HEK293 (cell line): ENCODE results near the gene SALL1.

Experiments
- BCL11A ChIP-seq: fragments of 450-650 bp; formaldehyde crosslinking; IDR thresholded peaks from 2 replicates; pipeline ENCODE4 v1.5.1; 2016; ENCODE audit warnings: low read depth, missing biosample characterization, missing genetic modification characterization
- GLIS1 ChIP-seq: fragments of 450-650 bp; formaldehyde crosslinking; IDR thresholded peaks from 2 replicates; pipeline ENCODE4 v1.5.1; 2016; ENCODE audit warnings: missing biosample characterization, missing genetic modification characterization
- HOXA7 ChIP-seq: sonication (generic); formaldehyde crosslinking; IDR thresholded peaks from 2 replicates; pipeline ENCODE4 v1.8.1; 2022; ENCODE audit warnings: missing genetic modification reagents, borderline replicate concordance
- PRDM1 ChIP-seq: fragments of 450-650 bp; formaldehyde crosslinking; IDR thresholded peaks from 2 replicates; pipeline ENCODE4; 2016; ENCODE audit warnings: missing biosample characterization, missing genetic modification characterization
- SALL2 ChIP-seq: fragments of 450-650 bp; formaldehyde crosslinking; IDR thresholded peaks from 2 replicates; pipeline ENCODE4 v1.5.0; 2017; ENCODE audit warnings: missing biosample characterization, mild to moderate bottlenecking, missing genetic modification characterization, borderline replicate concordance
- SCRT1 ChIP-seq: fragments of 450-650 bp; formaldehyde crosslinking; IDR thresholded peaks from 2 replicates; pipeline ENCODE4 v1.5.1; 2016; ENCODE audit warnings: missing biosample characterization, missing genetic modification characterization, borderline replicate concordance
- TRIM28 ChIP-seq: IDR thresholded peaks from 2 replicates; pipeline ENCODE4 v1.6.1; 2011; ENCODE audit warnings: low read length, control low read depth, borderline replicate concordance
- ZBTB8A ChIP-seq: fragments of 450-650 bp; formaldehyde crosslinking; IDR thresholded peaks from 2 replicates; pipeline ENCODE4 v1.5.1; 2016; ENCODE audit warnings: missing biosample characterization, missing genetic modification characterization
- ZFP3 ChIP-seq: fragments of 450-650 bp; formaldehyde crosslinking; IDR thresholded peaks from 2 replicates; pipeline ENCODE4 v1.5.1; 2016; ENCODE audit warnings: low read depth, missing biosample characterization, missing genetic modification characterization
- ZFP37 ChIP-seq: fragments of 450-650 bp; formaldehyde crosslinking; IDR thresholded peaks from 2 replicates; pipeline ENCODE4 v1.5.1; 2016; ENCODE audit warnings: missing biosample characterization, missing genetic modification characterization
- ZNF140 ChIP-seq: fragments of 450-650 bp; formaldehyde crosslinking; IDR thresholded peaks from 2 replicates; pipeline ENCODE4 v1.5.1; 2016; ENCODE audit warnings: missing biosample characterization, missing genetic modification characterization
- ZNF2 ChIP-seq: fragments of 450-650 bp; formaldehyde crosslinking; IDR thresholded peaks from 2 replicates; pipeline ENCODE4 v1.5.1; 2016; ENCODE audit warnings: missing biosample characterization, missing genetic modification characterization
- ZNF248 ChIP-seq: fragments of 450-650 bp; formaldehyde crosslinking; IDR thresholded peaks from 2 replicates; pipeline ENCODE4 v1.5.1; 2017; ENCODE audit warnings: missing biosample characterization, missing genetic modification characterization
- ZNF596 ChIP-seq: fragments of 450-650 bp; IDR thresholded peaks from 2 replicates; pipeline ENCODE4 v1.5.0; 2018; ENCODE audit warnings: missing biosample characterization, mild to moderate bottlenecking, missing genetic modification characterization, moderate library complexity
- ZNF600 ChIP-seq: fragments of 450-650 bp; formaldehyde crosslinking; IDR thresholded peaks from 2 replicates; pipeline ENCODE4 v1.5.1; 2016; ENCODE audit warnings: missing biosample characterization, missing genetic modification characterization
- ZNF670 ChIP-seq: fragments of 450-650 bp; formaldehyde crosslinking; IDR thresholded peaks from 2 replicates; pipeline ENCODE4 v1.5.1; 2016; ENCODE audit warnings: missing biosample characterization, missing genetic modification characterization, low read depth
- ZNF76 ChIP-seq: fragments of 450-650 bp; formaldehyde crosslinking; IDR thresholded peaks from 2 replicates; pipeline ENCODE4; 2016; ENCODE audit warnings: low read depth, missing biosample characterization, missing genetic modification characterization, borderline replicate concordance
- ZNF843 ChIP-seq: fragments of 450-650 bp; formaldehyde crosslinking; IDR thresholded peaks from 2 replicates; pipeline ENCODE4 v1.5.1; 2016; ENCODE audit warnings: missing biosample characterization, missing genetic modification characterization
- ZSCAN30 ChIP-seq: fragments of 450-650 bp; IDR thresholded peaks from 2 replicates; pipeline ENCODE4 v1.5.1; 2018; ENCODE audit warnings: missing biosample characterization, mild to moderate bottlenecking, missing genetic modification characterization, moderate library complexity
- TF ChIP-seq, protein P1 (sequence below): fragments of 450-650 bp; formaldehyde crosslinking; IDR thresholded peaks from 2 replicates; pipeline ENCODE4 v1.5.1; 2017; ENCODE audit warnings: missing biosample characterization, mild to moderate bottlenecking, missing genetic modification characterization, moderate library complexity
- TF ChIP-seq, protein P2 (sequence below): fragments of 450-650 bp; formaldehyde crosslinking; optimal IDR thresholded peaks from 2 replicates; pipeline ENCODE3; 2016; ENCODE audit warnings: missing biosample characterization, mild to moderate bottlenecking, missing genetic modification characterization
- TF ChIP-seq, protein P3 (sequence below): fragments of 450-650 bp; formaldehyde crosslinking; IDR thresholded peaks from 2 replicates; pipeline ENCODE4 v1.5.0; 2017; ENCODE audit warnings: missing biosample characterization, missing genetic modification characterization, borderline replicate concordance
- TF ChIP-seq, protein P4 (sequence below): fragments of 450-650 bp; formaldehyde crosslinking; IDR thresholded peaks from 2 replicates; pipeline ENCODE4 v1.5.1; 2016; ENCODE audit warnings: missing biosample characterization, missing genetic modification characterization
- TF ChIP-seq, protein P5 (sequence below): fragments of 450-650 bp; formaldehyde crosslinking; IDR thresholded peaks from 2 replicates; pipeline ENCODE4 v1.5.1; 2016; ENCODE audit warnings: missing biosample characterization, missing genetic modification characterization
- TF ChIP-seq, protein P6 (sequence below): fragments of 450-650 bp; formaldehyde crosslinking; IDR thresholded peaks from 2 replicates; pipeline ENCODE4 v1.5.1; 2016; ENCODE audit warnings: missing biosample characterization, missing genetic modification characterization
- TF ChIP-seq, protein P7 (sequence below): fragments of 450-650 bp; formaldehyde crosslinking; IDR thresholded peaks from 2 replicates; pipeline ENCODE4 v1.5.1; 2016; ENCODE audit warnings: missing biosample characterization, missing genetic modification characterization

Gene SALL1

DNA sequence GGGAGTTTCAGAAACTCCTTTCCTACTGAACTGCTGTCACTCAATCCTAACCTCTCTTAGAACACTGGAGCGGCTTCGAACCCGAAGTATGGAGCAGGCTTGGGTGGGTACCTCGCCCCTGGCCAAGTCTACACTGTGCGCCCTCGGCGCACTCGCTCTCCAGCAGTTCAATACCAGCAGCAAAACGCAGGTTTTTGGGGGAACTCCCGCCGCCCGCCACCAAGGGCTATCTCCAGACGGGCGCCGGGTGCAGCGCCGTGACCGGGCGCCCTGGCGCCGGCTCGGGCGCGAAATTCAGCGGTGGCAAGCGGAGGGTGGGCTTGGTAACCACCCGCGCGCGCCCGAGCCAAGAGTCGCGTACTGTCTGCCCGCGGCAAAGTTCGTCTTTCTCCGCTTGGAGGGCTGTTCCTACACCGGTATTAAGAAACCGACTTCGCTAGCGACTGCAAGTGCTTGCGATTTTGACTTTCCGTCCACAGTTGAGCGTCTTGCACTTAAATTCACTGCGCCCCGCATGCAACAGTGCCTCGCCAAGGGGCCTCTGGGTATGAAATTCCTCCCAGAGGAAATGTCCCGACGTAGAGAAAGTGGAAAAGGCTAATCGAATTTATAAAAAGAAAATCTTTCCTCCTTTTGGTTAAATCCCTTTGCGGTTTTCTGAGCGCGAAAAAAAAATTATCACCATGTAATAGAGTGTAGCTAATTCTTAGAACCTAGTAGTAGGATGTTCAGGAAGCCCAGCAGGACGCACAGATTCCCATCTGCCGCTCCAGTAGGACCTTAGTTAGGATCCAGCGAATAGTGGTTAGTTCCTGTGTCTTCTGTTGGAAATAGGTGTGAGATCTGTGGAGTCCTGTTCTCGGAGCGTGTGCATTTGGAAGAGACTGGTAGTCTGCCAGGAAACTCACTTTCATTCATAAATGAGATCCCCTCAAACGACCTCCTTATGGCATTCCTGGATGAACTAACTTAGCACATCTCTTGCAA, 5.0 kb upstream of the SALL1 start (continued):
- TF ChIP-seq, protein P1, sequence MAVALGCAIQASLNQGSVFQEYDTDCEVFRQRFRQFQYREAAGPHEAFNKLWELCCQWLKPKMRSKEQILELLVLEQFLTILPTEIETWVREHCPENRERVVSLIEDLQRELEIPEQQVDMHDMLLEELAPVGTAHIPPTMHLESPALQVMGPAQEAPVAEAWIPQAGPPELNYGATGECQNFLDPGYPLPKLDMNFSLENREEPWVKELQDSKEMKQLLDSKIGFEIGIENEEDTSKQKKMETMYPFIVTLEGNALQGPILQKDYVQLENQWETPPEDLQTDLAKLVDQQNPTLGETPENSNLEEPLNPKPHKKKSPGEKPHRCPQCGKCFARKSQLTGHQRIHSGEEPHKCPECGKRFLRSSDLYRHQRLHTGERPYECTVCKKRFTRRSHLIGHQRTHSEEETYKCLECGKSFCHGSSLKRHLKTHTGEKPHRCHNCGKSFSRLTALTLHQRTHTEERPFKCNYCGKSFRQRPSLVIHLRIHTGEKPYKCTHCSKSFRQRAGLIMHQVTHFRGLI = peak; percentile 44; the same call in 1 of the 2 replicates
- TF ChIP-seq TRIM28 = peak; percentile 47; the same call in 1 of the 2 replicates
- TF ChIP-seq ZNF2 (tag by site-specific recombination) = no peak
- TF ChIP-seq ZNF596 (tag by site-specific recombination) = no peak
- peak; percentile 82 for TF ChIP-seq PRDM1
- no peak for TF ChIP-seq ZSCAN30 (tag by site-specific recombination)
- TF ChIP-seq, protein P2, sequence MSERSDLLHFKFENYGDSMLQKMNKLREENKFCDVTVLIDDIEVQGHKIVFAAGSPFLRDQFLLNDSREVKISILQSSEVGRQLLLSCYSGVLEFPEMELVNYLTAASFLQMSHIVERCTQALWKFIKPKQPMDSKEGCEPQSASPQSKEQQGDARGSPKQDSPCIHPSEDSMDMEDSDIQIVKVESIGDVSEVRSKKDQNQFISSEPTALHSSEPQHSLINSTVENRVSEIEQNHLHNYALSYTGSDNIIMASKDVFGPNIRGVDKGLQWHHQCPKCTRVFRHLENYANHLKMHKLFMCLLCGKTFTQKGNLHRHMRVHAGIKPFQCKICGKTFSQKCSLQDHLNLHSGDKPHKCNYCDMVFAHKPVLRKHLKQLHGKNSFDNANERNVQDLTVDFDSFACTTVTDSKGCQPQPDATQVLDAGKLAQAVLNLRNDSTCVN (tag by site-specific recombination) = peak; percentile 55
- TF ChIP-seq ZFP37 (tag by site-specific recombination) = no peak
- no peak for TF ChIP-seq HOXA7
- no peak for TF ChIP-seq ZNF140 (tag by site-specific recombination)
- no peak for TF ChIP-seq ZFP3 (tag by site-specific recombination)
- no peak for TF ChIP-seq SCRT1 (tag by site-specific recombination)
- no peak for TF ChIP-seq ZNF670
- TF ChIP-seq, protein P3, sequence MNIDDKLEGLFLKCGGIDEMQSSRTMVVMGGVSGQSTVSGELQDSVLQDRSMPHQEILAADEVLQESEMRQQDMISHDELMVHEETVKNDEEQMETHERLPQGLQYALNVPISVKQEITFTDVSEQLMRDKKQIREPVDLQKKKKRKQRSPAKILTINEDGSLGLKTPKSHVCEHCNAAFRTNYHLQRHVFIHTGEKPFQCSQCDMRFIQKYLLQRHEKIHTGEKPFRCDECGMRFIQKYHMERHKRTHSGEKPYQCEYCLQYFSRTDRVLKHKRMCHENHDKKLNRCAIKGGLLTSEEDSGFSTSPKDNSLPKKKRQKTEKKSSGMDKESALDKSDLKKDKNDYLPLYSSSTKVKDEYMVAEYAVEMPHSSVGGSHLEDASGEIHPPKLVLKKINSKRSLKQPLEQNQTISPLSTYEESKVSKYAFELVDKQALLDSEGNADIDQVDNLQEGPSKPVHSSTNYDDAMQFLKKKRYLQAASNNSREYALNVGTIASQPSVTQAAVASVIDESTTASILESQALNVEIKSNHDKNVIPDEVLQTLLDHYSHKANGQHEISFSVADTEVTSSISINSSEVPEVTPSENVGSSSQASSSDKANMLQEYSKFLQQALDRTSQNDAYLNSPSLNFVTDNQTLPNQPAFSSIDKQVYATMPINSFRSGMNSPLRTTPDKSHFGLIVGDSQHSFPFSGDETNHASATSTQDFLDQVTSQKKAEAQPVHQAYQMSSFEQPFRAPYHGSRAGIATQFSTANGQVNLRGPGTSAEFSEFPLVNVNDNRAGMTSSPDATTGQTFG (tag by site-specific recombination) = no peak
- TF ChIP-seq, protein P4, sequence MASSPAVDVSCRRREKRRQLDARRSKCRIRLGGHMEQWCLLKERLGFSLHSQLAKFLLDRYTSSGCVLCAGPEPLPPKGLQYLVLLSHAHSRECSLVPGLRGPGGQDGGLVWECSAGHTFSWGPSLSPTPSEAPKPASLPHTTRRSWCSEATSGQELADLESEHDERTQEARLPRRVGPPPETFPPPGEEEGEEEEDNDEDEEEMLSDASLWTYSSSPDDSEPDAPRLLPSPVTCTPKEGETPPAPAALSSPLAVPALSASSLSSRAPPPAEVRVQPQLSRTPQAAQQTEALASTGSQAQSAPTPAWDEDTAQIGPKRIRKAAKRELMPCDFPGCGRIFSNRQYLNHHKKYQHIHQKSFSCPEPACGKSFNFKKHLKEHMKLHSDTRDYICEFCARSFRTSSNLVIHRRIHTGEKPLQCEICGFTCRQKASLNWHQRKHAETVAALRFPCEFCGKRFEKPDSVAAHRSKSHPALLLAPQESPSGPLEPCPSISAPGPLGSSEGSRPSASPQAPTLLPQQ (tag by site-specific recombination) = no peak
- peak; percentile 77 for TF ChIP-seq ZBTB8A (tag by site-specific recombination)
- TF ChIP-seq ZNF600 = no peak
- TF ChIP-seq, protein P5, sequence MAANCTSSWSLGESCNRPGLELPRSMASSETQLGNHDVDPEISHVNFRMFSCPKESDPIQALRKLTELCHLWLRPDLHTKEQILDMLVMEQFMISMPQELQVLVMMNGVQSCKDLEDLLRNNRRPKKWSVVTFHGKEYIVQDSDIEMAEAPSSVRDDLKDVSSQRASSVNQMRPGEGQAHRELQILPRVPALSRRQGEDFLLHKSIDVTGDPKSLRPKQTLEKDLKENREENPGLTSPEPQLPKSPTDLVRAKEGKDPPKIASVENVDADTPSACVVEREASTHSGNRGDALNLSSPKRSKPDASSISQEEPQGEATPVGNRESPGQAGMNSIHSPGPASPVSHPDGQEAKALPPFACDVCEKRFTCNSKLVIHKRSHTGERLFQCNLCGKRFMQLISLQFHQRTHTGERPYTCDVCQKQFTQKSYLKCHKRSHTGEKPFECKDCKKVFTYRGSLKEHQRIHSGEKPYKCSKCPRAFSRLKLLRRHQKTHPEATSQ (tag by site-specific recombination) = no peak
- TF ChIP-seq, protein P6, sequence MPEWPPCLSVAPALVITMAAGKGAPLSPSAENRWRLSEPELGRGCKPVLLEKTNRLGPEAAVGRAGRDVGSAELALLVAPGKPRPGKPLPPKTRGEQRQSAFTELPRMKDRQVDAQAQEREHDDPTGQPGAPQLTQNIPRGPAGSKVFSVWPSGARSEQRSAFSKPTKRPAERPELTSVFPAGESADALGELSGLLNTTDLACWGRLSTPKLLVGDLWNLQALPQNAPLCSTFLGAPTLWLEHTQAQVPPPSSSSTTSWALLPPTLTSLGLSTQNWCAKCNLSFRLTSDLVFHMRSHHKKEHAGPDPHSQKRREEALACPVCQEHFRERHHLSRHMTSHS (tag by site-specific recombination) = no peak
- no peak for TF ChIP-seq GLIS1
- TF ChIP-seq ZNF76 = 0 out of 2 replicates have a peak, but pooled peaks have one; percentile 36
- TF ChIP-seq SALL2 (tag by site-specific recombination) = no peak
- TF ChIP-seq ZNF843 (tag by site-specific recombination) = no peak
- TF ChIP-seq BCL11A (tag by site-specific recombination) = no peak
- TF ChIP-seq, protein P7, sequence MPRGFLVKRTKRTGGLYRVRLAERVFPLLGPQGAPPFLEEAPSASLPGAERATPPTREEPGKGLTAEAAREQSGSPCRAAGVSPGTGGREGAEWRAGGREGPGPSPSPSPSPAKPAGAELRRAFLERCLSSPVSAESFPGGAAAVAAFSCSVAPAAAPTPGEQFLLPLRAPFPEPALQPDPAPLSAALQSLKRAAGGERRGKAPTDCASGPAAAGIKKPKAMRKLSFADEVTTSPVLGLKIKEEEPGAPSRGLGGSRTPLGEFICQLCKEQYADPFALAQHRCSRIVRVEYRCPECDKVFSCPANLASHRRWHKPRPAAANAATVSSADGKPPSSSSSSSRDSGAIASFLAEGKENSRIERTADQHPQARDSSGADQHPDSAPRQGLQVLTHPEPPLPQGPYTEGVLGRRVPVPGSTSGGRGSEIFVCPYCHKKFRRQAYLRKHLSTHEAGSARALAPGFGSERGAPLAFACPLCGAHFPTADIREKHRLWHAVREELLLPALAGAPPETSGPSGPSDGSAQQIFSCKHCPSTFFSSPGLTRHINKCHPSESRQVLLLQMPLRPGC (tag by site-specific recombination) = no peak
- no peak for TF ChIP-seq ZNF248 (tag by site-specific recombination)
